Transverse colon (tissue), 4 donors: ENCODE measurements around the gene PIK3CD. TPM values are rescaled to one million over a fixed set of nuclear protein-coding genes. Genes with fewer than 3 reads are reported as not detected.

Experiments used
- DNase-seq: peaks from one replicate; pipeline ENCODE4 v3.0.0-alpha.2; 2019
- H3K27ac ChIP-seq, 4 donors: fragments of 200-600 bp; sonication (generic); 2 replicates each; pipeline ENCODE4 v1.5.1; 2016 to 2018; ENCODE audit warnings: inconsistent platforms in 4 of 4
- H3K27me3 ChIP-seq: fragments of 200-600 bp; sonication (generic); 2 replicates; pipeline ENCODE4 v1.5.1; 2017; ENCODE audit warnings: inconsistent platforms
- H3K36me3 ChIP-seq, 4 donors: fragments of 200-600 bp; sonication (generic); 2 replicates each; pipeline ENCODE4 v1.5.1; 2017 to 2019; ENCODE audit warnings: inconsistent platforms in 4 of 4
- H3K4me1 ChIP-seq, 4 donors: fragments of 200-600 bp; sonication (generic); 2 replicates each; pipeline ENCODE4 v1.5.1; 2017 to 2020; ENCODE audit warnings: inconsistent platforms in 4 of 4
- H3K4me3 ChIP-seq, 4 donors: fragments of 200-600 bp; sonication (generic); 1 replicate in 1 of 4; 2 replicates in 3 of 4; pipeline versions ENCODE4 v1.5.1 to v1.6.1; 2017 to 2019; ENCODE audit warnings: inconsistent platforms in 4 of 4
- H3K9me3 ChIP-seq, 2 donors: fragments of 200-600 bp; sonication (generic); 2 replicates each; pipeline ENCODE4 v1.5.1; 2017 to 2019; ENCODE audit warnings: inconsistent platforms in 2 of 2
- EP300 ChIP-seq: sonication (generic); formaldehyde crosslinking; IDR thresholded peaks from one replicate; pipeline ENCODE4 v1.6.1; 2017; ENCODE audit warnings: antibody characterized with exemption, low read depth
- POLR2A ChIP-seq: fragments of 450-650 bp; IDR thresholded peaks from one replicate; pipeline ENCODE4 v1.6.1; 2016; ENCODE audit warnings: antibody characterized with exemption, mild to moderate bottlenecking, moderate library complexity
- POLR2AphosphoS5 ChIP-seq, 3 donors: sonication (generic); formaldehyde crosslinking; IDR thresholded peaks; one replicate each; pipeline ENCODE4 v1.6.1; 2016; ENCODE audit warnings: antibody characterized with exemption in 3 of 3
- WGBS, 2 donors: methylation state at CpG; one replicate each; pipeline ENCODE4 v1.1.5; 2018; ENCODE audit warnings: low coverage in 1 of 2; 5-methylcytosine and 5-hydroxymethylcytosine counted together
- in situ Hi-C, 4 donors: fragments of 200-750 bp; cut with MboI; loops; one replicate each; pipeline versions ENCODE4 v1.15.0 to v1.15.1; 2017; ENCODE audit warnings: low sequenced_read_pairs in 3 of 4, low pct_ligation_motif_present in 1 of 4, low pct_unique_long_range_greater_than_20kb in 1 of 4
- intact Hi-C: fragments of 100-400 bp; cut with DNase I; formaldehyde crosslinking; loops from one replicate; pipeline ENCODE4 v1.15.1; 2023; ENCODE audit warnings: low total_unique reads
- total RNA-seq, 4 donors: library from RNA; depleted of rRNA; stranded (reverse); fragments of >200 nt; gene quantifications; one replicate each; pipeline ENCODE4 v1.1.0, GENCODE V29; 2016
- TF ChIP-seq, protein P1 (sequence below), 5 experiments: fragments of 200-600 bp in 3 of 5; fragments of 450-650 bp in 2 of 5; sonication (generic) in 3 of 5; IDR thresholded peaks; 1 replicate in 2 of 5; 2 replicates in 3 of 5; pipeline ENCODE4 v1.5.1; 2016 to 2017; ENCODE audit warnings: antibody characterized with exemption in 5 of 5, inconsistent platforms in 3 of 5, mild to moderate bottlenecking in 2 of 5, moderate library complexity in 1 of 5

PIK3CD gene
- total RNA-seq, 4 donors from 2014 or later: 0.20 to 6.7 (median 4.1) TPM

- H3K27ac ChIP-seq: no peak overlapping the region
- H3K36me3 ChIP-seq: peaks cover 0 to 68% (median 31%) of the 10 kb centered on the region in 4 donors
- H3K27me3 ChIP-seq: no peaks in the 10 kb centered on the region
- TF ChIP-seq POLR2A: no peak
- TF ChIP-seq POLR2AphosphoS5 (IDR thresholded peaks at IDR 0.05): no peak
- TF ChIP-seq EP300: no peak
- H3K4me3 ChIP-seq: no peak overlapping the region
- DNase-seq: no peak
- in situ Hi-C loops: no loop called here
- no peaks in the 10 kb centered on the region for H3K4me1 ChIP-seq
- no peaks in the 10 kb centered on the region for H3K9me3 ChIP-seq
- intact Hi-C loops: no loop called here
- 97 to 100% methylated on average over 1 to 31 of the region's 31 CpGs for WGBS, 2 donors
Measured at GRCh38 chr1:9731051-9731537, 79.6 kb downstream of the PIK3CD start.

GRCh38 chr1:9731561-9731960 lies 80.0 kb downstream of the PIK3CD start:
- H3K36me3 ChIP-seq: peaks cover 0 to 72% (median 31%) of the 10 kb centered on the region in 4 donors

DNA sequence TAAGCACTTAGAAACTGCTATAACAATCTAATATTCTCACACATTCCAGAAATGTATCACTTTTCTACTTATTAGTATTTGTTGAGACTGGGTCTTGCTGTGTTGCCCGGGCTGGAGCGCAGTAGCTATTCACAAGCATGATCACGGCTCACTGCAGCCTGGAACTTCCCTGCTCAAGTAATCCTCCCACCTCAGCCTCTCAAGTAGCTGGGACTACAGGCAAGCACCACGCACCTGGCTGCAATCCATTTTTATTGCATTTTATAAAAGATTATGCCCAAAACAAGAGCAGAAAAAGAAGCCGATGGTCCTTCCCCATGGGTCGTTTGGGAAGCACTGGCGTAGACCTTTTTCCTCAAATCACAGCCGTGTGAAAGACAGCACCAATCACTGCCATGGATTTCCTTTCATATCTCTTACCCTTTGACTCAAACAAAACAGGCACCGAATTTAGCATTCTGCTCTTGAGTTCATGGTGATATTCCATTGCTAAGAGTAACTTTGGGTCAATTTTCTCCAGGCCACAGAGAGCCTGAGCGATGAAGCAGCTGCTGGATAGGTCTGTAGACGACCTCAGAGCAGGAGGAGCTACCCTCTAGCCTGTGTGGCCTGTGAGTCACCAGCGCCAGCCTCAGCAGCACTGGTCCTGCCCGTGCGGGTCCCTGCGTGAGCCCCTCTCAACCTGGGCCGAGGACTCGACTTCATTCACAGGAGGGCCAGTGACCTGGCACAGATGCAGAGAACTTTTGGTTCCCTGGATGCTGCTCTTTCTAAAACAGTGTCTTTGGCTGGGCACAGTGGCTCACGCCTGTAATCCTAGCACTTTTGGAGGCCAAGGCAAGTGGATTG lies 80.8 kb downstream of the PIK3CD start:
- no peak for DNase-seq

More at GRCh38 chr1:9731561-9731960, 80.0 kb downstream of the PIK3CD start:
- 93 to 97% methylated on average over 5 to 18 of the region's 18 CpGs for WGBS, 2 donors
- Histone ChIP-seq H3K9me3 (no peaks in the 10 kb centered on the region), H3K27ac (no peak overlapping the region), H3K4me1 (no peaks in the 10 kb centered on the region), H3K27me3 (no peaks in the 10 kb centered on the region), H3K4me3 (no peak overlapping the region)
- TF ChIP-seq EP300 (no peak), POLR2A (no peak), POLR2AphosphoS5 (IDR thresholded peaks at IDR 0.05) (no peak)
- TF ChIP-seq, protein P1, sequence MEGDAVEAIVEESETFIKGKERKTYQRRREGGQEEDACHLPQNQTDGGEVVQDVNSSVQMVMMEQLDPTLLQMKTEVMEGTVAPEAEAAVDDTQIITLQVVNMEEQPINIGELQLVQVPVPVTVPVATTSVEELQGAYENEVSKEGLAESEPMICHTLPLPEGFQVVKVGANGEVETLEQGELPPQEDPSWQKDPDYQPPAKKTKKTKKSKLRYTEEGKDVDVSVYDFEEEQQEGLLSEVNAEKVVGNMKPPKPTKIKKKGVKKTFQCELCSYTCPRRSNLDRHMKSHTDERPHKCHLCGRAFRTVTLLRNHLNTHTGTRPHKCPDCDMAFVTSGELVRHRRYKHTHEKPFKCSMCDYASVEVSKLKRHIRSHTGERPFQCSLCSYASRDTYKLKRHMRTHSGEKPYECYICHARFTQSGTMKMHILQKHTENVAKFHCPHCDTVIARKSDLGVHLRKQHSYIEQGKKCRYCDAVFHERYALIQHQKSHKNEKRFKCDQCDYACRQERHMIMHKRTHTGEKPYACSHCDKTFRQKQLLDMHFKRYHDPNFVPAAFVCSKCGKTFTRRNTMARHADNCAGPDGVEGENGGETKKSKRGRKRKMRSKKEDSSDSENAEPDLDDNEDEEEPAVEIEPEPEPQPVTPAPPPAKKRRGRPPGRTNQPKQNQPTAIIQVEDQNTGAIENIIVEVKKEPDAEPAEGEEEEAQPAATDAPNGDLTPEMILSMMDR (IDR thresholded peaks at IDR 0.05): no peak
- DNase-seq: no peak
- in situ Hi-C loops (no loop called here), intact Hi-C loops (no loop called here)

GRCh38 chr1:9733160-9733789 lies 81.7 kb downstream of the PIK3CD start:
- no peak overlapping the region for H3K27ac ChIP-seq
- 94% methylated on average over 11 of the region's 14 CpGs; no CpG with 5 or more reads in 1 of the 2 donors for WGBS, 2 donors
- TF ChIP-seq, protein P1 (IDR thresholded peaks at IDR 0.05): no peak
- TF ChIP-seq POLR2AphosphoS5 (IDR thresholded peaks at IDR 0.05) (no peak), POLR2A (no peak), EP300 (no peak)
- peaks cover 0 to 81% (median 32%) of the 10 kb centered on the region in 4 donors for H3K36me3 ChIP-seq
- H3K27me3 ChIP-seq: no peaks in the 10 kb centered on the region
- H3K4me1 ChIP-seq: no peaks in the 10 kb centered on the region
- DNase-seq: no peak
- no peak overlapping the region for H3K4me3 ChIP-seq
- no peaks in the 10 kb centered on the region for H3K9me3 ChIP-seq
- intact Hi-C loops (no loop called here), in situ Hi-C loops (no loop called here)

More for the DNA sequence above, 80.8 kb downstream of the PIK3CD start:
- Histone ChIP-seq H3K27me3 (no peaks in the 10 kb centered on the region), H3K36me3 (peaks cover 0 to 77% (median 31%) of the 10 kb centered on the region in 4 donors), H3K27ac (no peak overlapping the region), H3K9me3 (no peaks in the 10 kb centered on the region), H3K4me1 (no peaks in the 10 kb centered on the region), H3K4me3 (no peak overlapping the region)
- intact Hi-C loops: no loop called here
- 85 to 88% methylated on average over 6 to 18 of the region's 18 CpGs for WGBS, 2 donors
- TF ChIP-seq, protein P1 (IDR thresholded peaks at IDR 0.05): no peak
- no peak for TF ChIP-seq EP300
- TF ChIP-seq POLR2AphosphoS5 (IDR thresholded peaks at IDR 0.05): no peak
- TF ChIP-seq POLR2A: no peak
- in situ Hi-C loops: no loop called here
